Keratinocyte (primary cell): ENCODE results near the gene IL6R. TPM values are rescaled to one million over a fixed set of nuclear protein-coding genes. Genes with fewer than 3 reads are reported as not detected.

ENCODE experiments used
- DNase-seq: peaks from one replicate; pipeline ENCODE4 v3.0.0-alpha.2; 2011; ENCODE audit warnings: low read depth, missing footprints, low spot score
- FAIRE-seq: peaks from 2 replicates; lab custom pipeline; 2011; peaks lifted over from hg19 to GRCh38; lab: Jason Lieb, UNC
- H2AFZ ChIP-seq: 2 replicates; pipeline ENCODE4 v1.6.0; 2012; ENCODE audit warnings: low read length, control low read depth, inconsistent platforms; ENCODE audit not compliant: control insufficient read depth
- H3K27ac ChIP-seq: 2 replicates; pipeline ENCODE4 v1.5.1; 2011; ENCODE audit warnings: low read length; ENCODE audit not compliant: control insufficient read depth, insufficient read depth
- H3K27me3 ChIP-seq: 3 replicates; pipeline ENCODE4 v1.6.0; 2011; ENCODE audit warnings: low read length; ENCODE audit not compliant: control insufficient read depth, insufficient read depth; ENCODE audit errors: extremely low read depth
- H3K36me3 ChIP-seq, 2 experiments: 2 replicates in 1 of 2; 3 replicates in 1 of 2; pipeline ENCODE4 v1.5.1; 2011; ENCODE audit warnings: low read length in 2 of 2, mild to moderate bottlenecking in 1 of 2; ENCODE audit not compliant: control insufficient read depth in 2 of 2, insufficient read depth in 2 of 2; ENCODE audit errors: extremely low read depth in 1 of 2
- H3K4me1 ChIP-seq: 3 replicates; pipeline ENCODE4 v1.5.1; 2011; ENCODE audit warnings: low read length; ENCODE audit not compliant: control insufficient read depth, insufficient read depth; ENCODE audit errors: extremely low read depth
- H3K4me2 ChIP-seq: 3 replicates; pipeline ENCODE4 v1.6.0; 2011; ENCODE audit warnings: low read depth, low read length; ENCODE audit not compliant: control insufficient read depth, insufficient read depth; ENCODE audit errors: extremely low read depth
- H3K4me3 ChIP-seq, 3 experiments: fragments of 200-600 bp in 1 of 3; sonication (generic) in 1 of 3; 2 replicates in 2 of 3; 3 replicates in 1 of 3; pipeline ENCODE4 v1.5.1; 2011 to 2016; ENCODE audit warnings: low read length in 3 of 3, mild to moderate bottlenecking in 3 of 3, control low read depth in 2 of 3, inconsistent platforms in 1 of 3, low read depth in 1 of 3, mixed read lengths in 1 of 3, mixed run types in 1 of 3, moderate library complexity in 1 of 3; ENCODE audit not compliant: control insufficient read depth in 2 of 3, insufficient read depth in 2 of 3; ENCODE audit errors: extremely low read depth in 1 of 3
- H3K79me2 ChIP-seq: 2 replicates; pipeline ENCODE4 v1.6.0; 2012; ENCODE audit warnings: low read length; ENCODE audit not compliant: control insufficient read depth, insufficient read depth
- H3K9ac ChIP-seq: 3 replicates; pipeline ENCODE4 v1.6.0; 2011; ENCODE audit warnings: low read length; ENCODE audit not compliant: control insufficient read depth, insufficient read depth; ENCODE audit errors: extremely low read depth
- H3K9me1 ChIP-seq: 3 replicates; pipeline ENCODE4 v1.6.0; 2011; ENCODE audit warnings: low read length; ENCODE audit not compliant: control insufficient read depth, insufficient read depth; ENCODE audit errors: extremely low read depth
- H3K9me3 ChIP-seq: 2 replicates; pipeline ENCODE4 v1.5.1; 2012; ENCODE audit warnings: low read depth, low read length; ENCODE audit not compliant: control insufficient read depth
- H4K20me1 ChIP-seq: 3 replicates; pipeline ENCODE4 v1.6.0; 2011; ENCODE audit warnings: low read length; ENCODE audit not compliant: control insufficient read depth, insufficient read depth; ENCODE audit errors: extremely low read depth
- CTCF ChIP-seq, 3 experiments: IDR thresholded peaks in 1 of 3; conservative IDR thresholded peaks in 1 of 3; optimal IDR thresholded peaks in 1 of 3; 2 replicates in 2 of 3; 3 replicates in 1 of 3; pipeline versions ENCODE3 to v1.5.1; 2011; ENCODE audit warnings: low read length in 3 of 3, mild to moderate bottlenecking in 3 of 3, moderate library complexity in 2 of 3, control low read depth in 1 of 3, inconsistent platforms in 1 of 3; ENCODE audit not compliant: insufficient read depth in 2 of 3; ENCODE audit errors: extremely low read depth in 1 of 3
- EZH2 ChIP-seq: IDR thresholded peaks from one replicate; pipeline ENCODE4 v1.6.1; 2012; ENCODE audit warnings: inconsistent platforms, mild to moderate bottlenecking, low read length, moderate library complexity
- dilution Hi-C: fragments of 300-500 bp; cut with MboI; formaldehyde crosslinking; loops from one replicate; pipeline ENCODE4 v1.7.0; 2020; ENCODE audit warnings: low sequenced_read_pairs; ENCODE audit not compliant: extremely low pct_ligation_motif_present
- polyA plus RNA-seq, 5 experiments: library from polyadenylated mRNA; depleted of rRNA in 3 of 5; stranded (reverse) in 3 of 5; stranded (forward) in 1 of 5; unstranded in 1 of 5; fragments of >200 nt; gene quantifications; 1 replicate in 1 of 5; 2 replicates in 3 of 5; 3 replicates in 1 of 5; pipeline versions ENCODE4 v1.2.1 to v1.2.3, GENCODE V29; 2011 to 2012; ENCODE audit warnings: missing spikeins in 2 of 5, low read depth in 1 of 5, low replicate concordance in 1 of 5

IL6R gene
- polyA plus RNA-seq, 1 donor (not counting 4 experiments of a cell fraction or from before 2014, with no cell fraction given): 12.6 TPM

DNA sequence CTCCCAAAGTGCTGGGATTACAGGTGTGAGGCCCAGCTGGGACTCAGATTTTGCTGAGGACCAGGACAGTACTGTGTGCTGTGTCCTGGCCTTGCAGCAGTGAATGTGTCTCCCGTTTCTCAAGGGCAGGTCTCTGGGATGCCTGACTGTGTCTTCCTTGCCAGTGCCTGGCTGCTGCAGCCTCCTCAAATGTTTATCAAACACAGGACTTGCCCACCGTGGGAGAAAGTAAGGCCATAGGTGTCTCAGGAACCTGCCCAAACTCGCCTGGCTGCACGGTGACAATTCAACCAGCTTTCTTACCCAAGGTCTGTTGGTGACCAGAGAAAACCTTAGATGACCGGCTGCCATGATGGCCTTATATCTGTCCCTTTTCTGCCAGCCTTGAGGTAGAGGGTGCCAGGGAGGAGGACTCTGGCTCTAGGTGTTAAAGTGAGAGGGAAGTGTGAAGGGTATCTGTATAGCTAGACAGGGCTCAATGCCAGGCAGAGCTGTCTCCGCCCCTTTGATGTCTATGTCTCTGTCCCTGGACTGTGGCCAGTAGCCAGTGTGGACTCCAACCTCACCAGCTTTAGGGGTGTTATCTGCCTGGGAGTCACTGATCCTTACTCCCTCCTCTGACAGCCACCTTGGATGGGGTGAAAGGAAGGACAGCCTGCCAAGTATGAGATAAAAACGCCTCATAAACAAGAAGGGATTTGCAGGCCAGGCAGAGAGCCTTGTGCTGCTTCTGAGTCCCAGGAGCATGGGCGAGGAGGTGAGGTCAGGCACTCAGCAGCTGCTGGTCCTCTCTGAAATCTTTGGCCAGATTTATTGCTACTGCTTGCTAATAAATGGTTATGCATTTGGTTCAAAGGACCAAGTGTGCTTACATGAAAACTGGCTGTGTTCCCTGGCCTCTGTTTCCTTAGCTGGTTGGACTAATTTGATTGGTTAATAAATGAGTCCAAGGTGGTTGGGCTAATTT, 22.3 kb downstream of the IL6R start:
- H3K4me2 ChIP-seq: no peak overlapping the region

GRCh38 chr1:154429118-154429517, 24.0 kb downstream of the IL6R start:
- Histone ChIP-seq H3K4me3 (no peak overlapping the region), H3K9me3 (no peaks in the 10 kb centered on the region), H3K79me2 (peaks cover 2% of the 10 kb centered on the region), H3K9ac (no peak overlapping the region), H3K27me3 (no peaks in the 10 kb centered on the region), H3K4me1 (peaks cover 61% of the 10 kb centered on the region), H3K9me1 (peaks cover 3% of the 10 kb centered on the region), H3K36me3 (peaks cover 0 to 4% of the 10 kb centered on the region in 2 experiments), H3K27ac (no peak overlapping the region), H4K20me1 (no peaks in the 10 kb centered on the region), H2AFZ (no peak overlapping the region), H3K4me2 (no peak overlapping the region)
- FAIRE-seq: no peak
- no peak for DNase-seq
- TF ChIP-seq CTCF (optimal IDR thresholded peaks at IDR 0.05 in 1 of 3, IDR thresholded peaks at IDR 0.05 in 1 of 3, conservative IDR thresholded peaks at IDR 0.05 in 1 of 3; ENCODE audit: extremely low read depth in 1 of 3, insufficient read depth in 2 of 3, low read length in 3 of 3) (no peak), EZH2 (no peak)
- dilution Hi-C loops: no loop called here

More for the DNA sequence above, 22.3 kb downstream of the IL6R start:
- Histone ChIP-seq H2AFZ (no peak overlapping the region), H3K9ac (peak overlapping the region; percentile 1), H3K79me2 (peaks cover 2% of the 10 kb centered on the region), H3K27ac (peak overlapping the region; percentile 15), H3K4me1 (peaks cover 63% of the 10 kb centered on the region), H3K9me3 (no peaks in the 10 kb centered on the region), H3K9me1 (no peaks in the 10 kb centered on the region), H3K27me3 (no peaks in the 10 kb centered on the region), H4K20me1 (no peaks in the 10 kb centered on the region), H3K36me3 (peaks cover 0 to 4% of the 10 kb centered on the region in 2 experiments), H3K4me3 (no peak overlapping the region)
- TF ChIP-seq EZH2: no peak
- dilution Hi-C loops: no loop called here
- FAIRE-seq (peak; percentile 61), DNase-seq (no peak)
